Measurements from ENCODE around the gene STAU1.
A peak's percentile ranks its signal among the peaks of the same experiment; 100 is the strongest.
"Not testable (repeated sequence)": the region's sequence is repeated elsewhere in the genome, so short reads cannot be mapped to it uniquely, and the experiment has no call there.

The STAU1 gene

DNA sequence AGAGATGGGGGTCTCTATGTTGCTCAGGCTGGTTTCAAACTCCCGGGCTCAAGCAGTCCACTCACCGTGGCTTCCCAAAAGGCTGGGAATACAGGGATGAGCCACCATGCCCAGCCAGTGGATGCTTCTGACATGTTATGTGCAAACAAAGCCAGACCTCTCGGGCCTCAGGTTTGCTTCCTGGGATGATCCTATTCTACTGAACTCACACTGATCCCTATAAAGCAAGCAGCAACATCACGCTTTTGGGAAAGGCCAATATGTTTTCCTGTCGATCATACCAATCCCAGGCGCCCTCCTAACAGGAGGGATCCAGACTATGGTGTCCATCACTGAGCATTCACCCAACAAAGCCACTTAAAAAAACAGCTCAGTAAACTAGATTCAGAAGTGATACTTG lies 81.8 kb downstream of the STAU1 start:
- no peak overlapping the region for H3K27ac ChIP-seq
- TF ChIP-seq, protein P1, sequence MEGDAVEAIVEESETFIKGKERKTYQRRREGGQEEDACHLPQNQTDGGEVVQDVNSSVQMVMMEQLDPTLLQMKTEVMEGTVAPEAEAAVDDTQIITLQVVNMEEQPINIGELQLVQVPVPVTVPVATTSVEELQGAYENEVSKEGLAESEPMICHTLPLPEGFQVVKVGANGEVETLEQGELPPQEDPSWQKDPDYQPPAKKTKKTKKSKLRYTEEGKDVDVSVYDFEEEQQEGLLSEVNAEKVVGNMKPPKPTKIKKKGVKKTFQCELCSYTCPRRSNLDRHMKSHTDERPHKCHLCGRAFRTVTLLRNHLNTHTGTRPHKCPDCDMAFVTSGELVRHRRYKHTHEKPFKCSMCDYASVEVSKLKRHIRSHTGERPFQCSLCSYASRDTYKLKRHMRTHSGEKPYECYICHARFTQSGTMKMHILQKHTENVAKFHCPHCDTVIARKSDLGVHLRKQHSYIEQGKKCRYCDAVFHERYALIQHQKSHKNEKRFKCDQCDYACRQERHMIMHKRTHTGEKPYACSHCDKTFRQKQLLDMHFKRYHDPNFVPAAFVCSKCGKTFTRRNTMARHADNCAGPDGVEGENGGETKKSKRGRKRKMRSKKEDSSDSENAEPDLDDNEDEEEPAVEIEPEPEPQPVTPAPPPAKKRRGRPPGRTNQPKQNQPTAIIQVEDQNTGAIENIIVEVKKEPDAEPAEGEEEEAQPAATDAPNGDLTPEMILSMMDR (conservative IDR thresholded peaks at IDR 0.05): no peak

DNA sequence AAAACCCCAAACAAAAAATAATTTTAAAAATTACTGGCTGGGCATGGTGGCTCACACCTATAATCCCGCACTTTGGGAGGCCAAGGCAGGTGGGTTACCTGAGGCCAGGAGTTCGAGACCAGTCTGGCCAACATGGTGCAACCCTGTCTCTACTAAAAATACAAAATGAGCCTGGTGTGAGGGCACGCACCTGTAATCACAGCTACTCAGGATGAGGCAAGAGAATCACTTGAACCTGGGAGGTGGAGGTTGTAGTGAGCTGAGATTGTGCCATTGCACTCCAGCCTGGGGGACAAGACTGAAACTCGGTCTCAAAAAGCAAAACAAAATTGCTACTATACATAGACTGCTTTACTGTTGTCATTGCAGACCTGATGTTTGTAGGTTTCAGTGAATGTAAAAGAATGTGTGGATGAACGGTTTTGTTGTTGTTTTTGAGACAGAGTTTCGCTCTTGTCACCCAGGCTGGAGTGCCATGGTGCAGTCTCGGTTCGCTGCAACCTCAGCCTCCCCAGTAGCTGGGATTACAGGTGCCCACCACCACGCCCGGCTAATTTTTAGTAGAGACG lies 83.1 kb downstream of the STAU1 start:
- H3K27ac ChIP-seq: not testable (repeated sequence)

DNA sequence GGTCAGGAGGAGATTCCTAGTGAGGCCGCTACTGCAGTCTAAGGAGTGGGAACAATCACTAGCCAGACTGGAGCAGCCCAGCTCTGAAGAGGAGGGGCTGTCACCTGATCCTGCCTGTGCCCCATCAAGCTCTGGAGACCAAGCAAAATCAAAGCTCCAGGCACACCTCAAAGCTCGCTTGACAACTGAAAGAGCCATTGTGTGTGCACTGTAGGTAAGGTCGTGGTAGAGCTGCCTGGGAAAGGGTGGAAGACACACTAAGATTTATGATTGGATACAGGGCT lies 83.8 kb downstream of the STAU1 start:
- H3K27ac ChIP-seq: no peak overlapping the region
- TF ChIP-seq, protein P1 (conservative IDR thresholded peaks at IDR 0.05): no peak

DNA sequence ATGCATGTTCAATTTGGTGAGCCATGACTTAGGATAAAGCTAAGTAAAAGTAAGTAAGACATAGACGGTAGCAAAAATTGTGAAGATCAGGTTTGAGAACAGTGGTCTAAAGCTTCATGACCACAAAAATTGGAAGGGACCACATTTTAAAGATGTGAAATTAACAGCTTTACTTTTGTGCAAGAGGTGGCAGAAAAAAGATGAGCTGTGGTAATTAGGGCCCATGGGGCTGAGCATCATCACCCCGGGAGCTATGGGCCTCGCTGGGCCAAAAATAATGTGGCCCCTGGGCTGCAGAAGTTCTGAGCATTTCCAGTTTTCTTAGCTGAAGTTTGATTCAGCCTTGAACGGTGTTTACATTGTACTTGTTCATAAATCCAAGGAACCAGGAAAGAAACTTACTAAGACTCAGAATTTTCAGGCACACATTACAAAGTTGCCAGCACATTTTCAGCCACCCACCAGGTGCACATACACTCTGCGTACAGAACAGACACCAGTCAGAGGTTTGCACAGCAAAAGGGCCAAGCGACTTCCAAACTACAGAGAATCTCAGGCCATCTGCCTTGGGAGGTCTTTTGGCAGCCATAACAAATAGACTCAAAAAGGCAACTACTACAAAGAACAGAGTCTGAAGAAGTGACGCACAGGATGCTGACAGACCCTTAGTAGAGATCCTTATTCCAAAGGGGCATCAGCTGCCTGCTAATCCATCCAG lies 84.3 kb downstream of the STAU1 start:
- H3K27ac ChIP-seq: no peak overlapping the region
- TF ChIP-seq, protein P1 (conservative IDR thresholded peaks at IDR 0.05): no peak

DNA sequence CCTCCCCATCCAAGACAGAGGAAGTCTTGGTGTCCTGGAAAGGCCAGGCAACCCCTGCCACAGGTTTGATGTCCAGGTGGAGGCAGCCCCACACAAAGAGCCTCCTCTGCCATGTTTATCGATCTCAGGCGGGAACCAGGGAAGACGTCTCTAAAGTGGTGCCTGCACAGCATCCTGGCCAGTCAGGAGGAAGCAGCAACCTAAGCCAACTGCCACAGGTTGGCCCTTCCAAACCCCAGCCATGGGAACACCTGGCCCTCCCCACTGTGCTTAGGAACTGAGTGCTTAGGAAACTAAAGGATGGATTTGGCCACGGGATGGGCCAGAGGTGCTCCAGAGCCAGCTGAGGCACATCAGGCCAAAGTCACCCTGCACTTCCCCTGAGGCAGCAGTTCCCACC lies 85.1 kb downstream of the STAU1 start:
- H3K27ac ChIP-seq: no peak overlapping the region
- TF ChIP-seq, protein P1 (conservative IDR thresholded peaks at IDR 0.05): no peak

DNA sequence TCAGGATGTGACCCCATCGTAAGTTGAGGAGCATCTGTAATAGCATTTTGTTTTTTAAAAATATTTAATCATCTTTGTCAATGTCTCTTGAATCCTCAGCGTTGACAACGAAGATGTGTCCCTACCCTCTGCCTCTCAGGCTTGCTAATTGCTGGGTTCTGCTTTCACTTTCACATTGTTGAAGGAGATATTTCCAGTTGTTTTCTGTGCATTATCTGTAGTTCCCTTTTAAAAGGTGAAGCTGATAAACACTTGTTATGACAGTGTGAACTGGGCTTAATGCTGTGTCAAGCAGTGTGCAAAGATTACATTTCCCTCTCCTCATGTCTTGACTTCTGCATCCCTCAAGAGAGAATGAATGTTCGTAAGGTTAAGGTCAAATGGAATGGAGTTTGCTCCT lies 87.2 kb downstream of the STAU1 start:
- TF ChIP-seq, protein P1 (conservative IDR thresholded peaks at IDR 0.05): no peak
- H3K27ac ChIP-seq: no peak overlapping the region

DNA sequence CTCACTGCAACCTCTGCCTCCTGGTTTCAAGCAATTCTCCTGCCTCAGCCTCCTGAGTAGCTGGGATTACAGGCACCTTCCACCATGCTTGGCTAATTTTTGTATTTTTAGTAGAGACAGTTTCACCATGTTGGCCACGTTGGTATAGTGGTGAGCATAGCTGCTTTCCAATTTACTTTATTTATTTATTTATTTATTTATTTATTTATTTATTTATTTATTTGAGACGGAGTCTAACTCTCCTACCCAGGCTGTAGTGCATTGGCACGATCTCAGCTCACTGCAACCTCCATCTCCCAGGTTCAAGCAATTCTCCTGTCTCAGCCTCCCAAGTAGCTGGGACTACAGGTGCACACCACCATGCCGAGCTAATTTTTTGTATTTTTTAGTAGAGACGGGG lies 87.8 kb downstream of the STAU1 start:
- H3K27ac ChIP-seq: peak overlapping the region; percentile 89; the same call in 1 of the 2 replicates

DNA sequence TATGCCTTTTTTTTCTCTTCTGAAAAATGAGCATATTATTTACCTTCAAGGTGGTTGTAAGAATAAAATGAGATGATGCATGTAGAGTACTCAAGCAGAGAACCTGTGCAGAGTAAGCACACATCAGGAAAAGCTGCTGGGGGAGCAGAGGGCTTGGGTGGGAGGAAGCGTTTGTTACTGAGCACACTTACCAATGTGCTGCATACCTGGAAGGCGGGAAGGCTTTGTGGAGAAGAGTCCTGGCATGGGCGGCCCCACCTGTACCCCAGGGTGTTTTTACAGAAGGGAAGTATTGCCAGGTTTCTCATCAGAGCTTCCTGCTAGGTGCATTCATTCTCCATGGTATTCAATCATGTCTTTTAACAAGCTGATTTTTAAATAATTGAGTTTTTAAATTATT lies 89.1 kb downstream of the STAU1 start:
- H3K27ac ChIP-seq: peak overlapping the region; percentile 89
- TF ChIP-seq, protein P1 (conservative IDR thresholded peaks at IDR 0.05): no peak
